K562 (cell line): Measurements from ENCODE around the gene VN1R4.

Experiments
- CBX2 ChIP-seq: fragments of 200-600 bp; sonication (generic); IDR thresholded peaks from one replicate; pipeline ENCODE4 v1.6.1; 2012; ENCODE audit warnings: mild to moderate bottlenecking, low read length, inconsistent platforms; ENCODE audit not compliant: insufficient read depth, poor library complexity, severe bottlenecking
- CBX5 ChIP-seq: IDR thresholded peaks from 2 replicates; pipeline ENCODE4 v1.6.1; 2014; ENCODE audit warnings: low read depth, borderline replicate concordance
- ESRRA ChIP-seq: fragments of 450-650 bp; IDR thresholded peaks from 2 replicates; pipeline ENCODE4 v1.6.1; 2014; ENCODE audit warnings: low read depth, mild to moderate bottlenecking, moderate library complexity, borderline replicate concordance
- ZNF134 ChIP-seq: fragments of 250-450 bp; sonication (Bioruptor Pico); conservative IDR thresholded peaks from 2 replicates; pipeline ENCODE4 v1.4.0; 2020
- ZNF766 ChIP-seq: fragments of 200-800 bp; sonication (Bioruptor generic); conservative IDR thresholded peaks from 2 replicates; pipeline ENCODE4 v1.6.1; 2016; ENCODE audit warnings: missing genetic modification characterization, missing compliant biosample characterization
- TF ChIP-seq, protein P1 (sequence below): fragments of 250-450 bp; sonication (Bioruptor Pico); IDR thresholded peaks from 2 replicates; pipeline ENCODE4 v1.8.0; 2022; ENCODE audit warnings: inconsistent platforms, mild to moderate bottlenecking, moderate library complexity, borderline replicate concordance

DNA sequence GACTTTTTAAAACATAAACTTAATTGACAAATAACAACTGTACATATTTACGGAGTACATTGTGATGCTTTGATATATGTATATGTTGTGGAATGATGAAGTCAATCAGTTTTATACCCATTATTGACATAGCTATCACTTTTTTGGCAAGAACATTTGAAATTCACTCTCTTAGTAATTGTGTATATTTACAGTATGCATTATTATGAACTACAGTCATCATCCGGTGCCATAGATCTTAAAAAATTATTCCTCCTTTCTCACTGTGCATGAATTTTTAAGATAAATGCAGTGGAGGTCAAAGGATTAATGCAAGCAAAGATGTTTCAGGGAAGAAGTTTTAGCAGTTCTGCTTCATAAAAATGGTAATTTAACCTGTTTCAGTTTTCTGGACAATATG, 8.0 kb upstream of the VN1R4 start:
- TF ChIP-seq ZNF134 (CRISPR knock-in tag), result no peak
- TF ChIP-seq CBX2, result no peak
- TF ChIP-seq ZNF766 (CRISPR knock-in tag), result no peak
- TF ChIP-seq, protein P1, sequence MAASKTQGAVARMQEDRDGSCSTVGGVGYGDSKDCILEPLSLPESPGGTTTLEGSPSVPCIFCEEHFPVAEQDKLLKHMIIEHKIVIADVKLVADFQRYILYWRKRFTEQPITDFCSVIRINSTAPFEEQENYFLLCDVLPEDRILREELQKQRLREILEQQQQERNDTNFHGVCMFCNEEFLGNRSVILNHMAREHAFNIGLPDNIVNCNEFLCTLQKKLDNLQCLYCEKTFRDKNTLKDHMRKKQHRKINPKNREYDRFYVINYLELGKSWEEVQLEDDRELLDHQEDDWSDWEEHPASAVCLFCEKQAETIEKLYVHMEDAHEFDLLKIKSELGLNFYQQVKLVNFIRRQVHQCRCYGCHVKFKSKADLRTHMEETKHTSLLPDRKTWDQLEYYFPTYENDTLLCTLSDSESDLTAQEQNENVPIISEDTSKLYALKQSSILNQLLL (CRISPR knock-in tag), result no peak
- no peak for TF ChIP-seq ESRRA
- no peak for TF ChIP-seq CBX5
